Measurements from ENCODE around the gene EVA1A.

EVA1A gene

GRCh38 chr2:75512455-75513212 lies 48.1 kb downstream of the EVA1A start:
- TF ChIP-seq Cebpa-rat (IDR thresholded peaks at IDR 0.05), result no peak
- Histone ChIP-seq H3K27me3 (no peaks in the 10 kb centered on the region), H4K20me1 (no peaks in the 10 kb centered on the region), H3K4me2 (no peak overlapping the region), H3K4me1 (no peaks in the 10 kb centered on the region), H3K9me3 (peaks cover 29% of the 10 kb centered on the region), H3K27ac (no peak overlapping the region), H3K4me3 (no peak overlapping the region), H3K36me3 (no peaks in the 10 kb centered on the region), H3K9ac (no peak overlapping the region)

GRCh38 chr2:75506101-75506697 lies 54.5 kb downstream of the EVA1A start:
- Histone ChIP-seq H3K27ac (no peak overlapping the region), H3K36me3 (no peaks in the 10 kb centered on the region)

GRCh38 chr2:75505012-75505411 lies 55.7 kb downstream of the EVA1A start:
- H4K20me1 ChIP-seq, result no peaks in the 10 kb centered on the region
- no peak overlapping the region for H3K4me3 ChIP-seq
- H3K36me3 ChIP-seq, result no peaks in the 10 kb centered on the region
- no peak for TF ChIP-seq Cebpa-rat (IDR thresholded peaks at IDR 0.05)
- peaks cover 22% of the 10 kb centered on the region for H3K9me3 ChIP-seq
- no peak overlapping the region for H3K27ac ChIP-seq
- H3K4me2 ChIP-seq, result no peak overlapping the region
- H3K27me3 ChIP-seq, result no peaks in the 10 kb centered on the region
- no peaks in the 10 kb centered on the region for H3K4me1 ChIP-seq
- H3K9ac ChIP-seq, result no peak overlapping the region

More at GRCh38 chr2:75506101-75506697, 54.5 kb downstream of the EVA1A start:
- H3K4me3 ChIP-seq, result no peak overlapping the region
- H3K27me3 ChIP-seq, result no peaks in the 10 kb centered on the region
- no peak overlapping the region for H3K4me2 ChIP-seq
- no peaks in the 10 kb centered on the region for H4K20me1 ChIP-seq
- TF ChIP-seq Cebpa-rat (IDR thresholded peaks at IDR 0.05), result no peak
- H3K4me1 ChIP-seq, result no peaks in the 10 kb centered on the region
- H3K9ac ChIP-seq, result no peak overlapping the region
- H3K9me3 ChIP-seq, result peaks cover 22% of the 10 kb centered on the region

GRCh38 chr2:75503048-75503607 lies 57.6 kb downstream of the EVA1A start:
- H3K9me3 ChIP-seq, result peaks cover 11% of the 10 kb centered on the region
- no peaks in the 10 kb centered on the region for H4K20me1 ChIP-seq
- no peak for TF ChIP-seq Cebpa-rat (IDR thresholded peaks at IDR 0.05)
- H3K27me3 ChIP-seq, result no peaks in the 10 kb centered on the region
- H3K9ac ChIP-seq, result no peak overlapping the region
- H3K4me3 ChIP-seq, result no peak overlapping the region
- no peak overlapping the region for H3K4me2 ChIP-seq
- H3K4me1 ChIP-seq, result no peaks in the 10 kb centered on the region
- H3K36me3 ChIP-seq, result no peaks in the 10 kb centered on the region
- no peak overlapping the region for H3K27ac ChIP-seq

GRCh38 chr2:75500633-75501032 lies 60.1 kb downstream of the EVA1A start:
- Histone ChIP-seq H3K9me3 (no peaks in the 10 kb centered on the region), H3K27ac (no peak overlapping the region), H3K9ac (no peak overlapping the region), H3K4me3 (no peak overlapping the region), H4K20me1 (no peaks in the 10 kb centered on the region), H3K4me1 (no peaks in the 10 kb centered on the region), H3K27me3 (no peaks in the 10 kb centered on the region), H3K36me3 (no peaks in the 10 kb centered on the region), H3K4me2 (no peak overlapping the region)
- TF ChIP-seq Cebpa-rat (IDR thresholded peaks at IDR 0.05), result no peak

- Histone ChIP-seq H3K27ac (no peak overlapping the region), H3K4me2 (no peak overlapping the region), H3K27me3 (no peaks in the 10 kb centered on the region), H3K9ac (no peak overlapping the region), H4K20me1 (no peaks in the 10 kb centered on the region), H3K4me3 (no peak overlapping the region), H3K4me1 (no peaks in the 10 kb centered on the region), H3K36me3 (no peaks in the 10 kb centered on the region), H3K9me3 (no peaks in the 10 kb centered on the region)
- TF ChIP-seq Cebpa-rat (IDR thresholded peaks at IDR 0.05), result no peak
Observed at GRCh38 chr2:75499534-75499933, 61.2 kb downstream of the EVA1A start.

GRCh38 chr2:75498907-75499306 lies 61.8 kb downstream of the EVA1A start:
- Histone ChIP-seq H3K4me2 (no peak overlapping the region), H3K27me3 (no peaks in the 10 kb centered on the region), H3K9ac (no peak overlapping the region), H3K4me3 (no peak overlapping the region), H3K27ac (no peak overlapping the region), H3K4me1 (no peaks in the 10 kb centered on the region), H4K20me1 (no peaks in the 10 kb centered on the region), H3K9me3 (no peaks in the 10 kb centered on the region), H3K36me3 (no peaks in the 10 kb centered on the region)
- no peak for TF ChIP-seq Cebpa-rat (IDR thresholded peaks at IDR 0.05)

- no peaks in the 10 kb centered on the region for H3K36me3 ChIP-seq
- H3K4me1 ChIP-seq, result no peaks in the 10 kb centered on the region
- no peaks in the 10 kb centered on the region for H3K27me3 ChIP-seq
- no peaks in the 10 kb centered on the region for H3K9me3 ChIP-seq
- H3K27ac ChIP-seq, result no peak overlapping the region
- no peaks in the 10 kb centered on the region for H4K20me1 ChIP-seq
- H3K9ac ChIP-seq, result no peak overlapping the region
- no peak overlapping the region for H3K4me3 ChIP-seq
- no peak overlapping the region for H3K4me2 ChIP-seq
- no peak for TF ChIP-seq Cebpa-rat (IDR thresholded peaks at IDR 0.05)
Observed at GRCh38 chr2:75497256-75497655, 63.5 kb downstream of the EVA1A start.

GRCh38 chr2:75495862-75496261 lies 64.9 kb downstream of the EVA1A start:
- TF ChIP-seq Cebpa-rat (IDR thresholded peaks at IDR 0.05), result no peak
- Histone ChIP-seq H3K9ac (no peak overlapping the region), H3K27me3 (no peaks in the 10 kb centered on the region), H3K36me3 (no peaks in the 10 kb centered on the region), H3K9me3 (no peaks in the 10 kb centered on the region), H3K27ac (no peak overlapping the region), H3K4me3 (no peak overlapping the region), H3K4me1 (no peaks in the 10 kb centered on the region), H3K4me2 (no peak overlapping the region), H4K20me1 (no peaks in the 10 kb centered on the region)

GRCh38 chr2:75494137-75494769 lies 66.5 kb downstream of the EVA1A start:
- Histone ChIP-seq H3K36me3 (no peaks in the 10 kb centered on the region), H3K9ac (no peak overlapping the region), H3K9me3 (no peaks in the 10 kb centered on the region), H3K4me2 (no peak overlapping the region), H3K4me1 (no peaks in the 10 kb centered on the region), H3K27me3 (no peaks in the 10 kb centered on the region), H4K20me1 (no peaks in the 10 kb centered on the region), H3K4me3 (no peak overlapping the region), H3K27ac (no peak overlapping the region)
- no peak for TF ChIP-seq Cebpa-rat (IDR thresholded peaks at IDR 0.05)

Data from BLaER1 (cell line).